Activated naive CD4-positive, alpha-beta T cell treated with Interleukin-2 at 50 U/mL for 16 hours (primary cell): Measurements from ENCODE around the gene SERPINB6.
"Not testable (repeated sequence)": the region's sequence is repeated elsewhere in the genome, so short reads cannot be mapped to it uniquely, and the experiment has no call there.

Experiments used
- DNase-seq: peaks from one replicate; pipeline ENCODE4 v3.0.0-alpha.2; 2020

SERPINB6 gene

GRCh38 chr6:2903411-2904185 lies 67.8 kb downstream of the SERPINB6 start:
- not testable (repeated sequence) for DNase-seq

- not testable (repeated sequence) for DNase-seq
These were observed 69.5 kb downstream of the SERPINB6 start for GRCh38 chr6:2901645-2902502.

GRCh38 chr6:2900821-2901644 lies 70.3 kb downstream of the SERPINB6 start:
- DNase-seq = no peak

DNA sequence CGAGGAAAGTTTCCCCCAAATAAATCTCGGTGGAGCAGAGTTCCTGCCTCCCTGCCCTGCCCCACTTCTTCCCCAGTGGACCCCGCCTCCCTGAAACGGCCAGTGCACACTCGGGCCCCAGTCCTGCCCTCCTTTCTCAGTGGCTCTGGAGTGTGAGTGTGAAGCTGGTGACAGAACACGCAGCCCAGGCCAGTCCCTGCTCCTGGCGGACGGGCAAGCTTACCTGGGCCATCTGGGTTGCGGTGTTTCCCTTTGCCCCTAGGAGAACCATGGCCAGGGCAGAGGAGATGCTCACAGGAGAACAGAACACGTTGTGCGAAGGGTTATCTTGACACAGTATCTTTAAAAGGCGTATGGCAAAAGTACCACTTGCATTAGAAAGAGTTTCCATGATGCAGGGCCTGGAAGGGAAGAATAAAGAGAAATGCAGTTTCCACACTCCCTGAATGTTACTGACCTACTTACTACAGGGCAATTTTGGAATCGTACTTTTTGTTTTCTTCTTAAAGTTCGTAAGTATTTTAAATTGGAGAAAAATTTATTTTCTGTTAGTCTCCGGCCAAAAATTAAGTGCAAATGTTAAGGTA lies 71.1 kb downstream of the SERPINB6 start:
- DNase-seq = no peak

DNA sequence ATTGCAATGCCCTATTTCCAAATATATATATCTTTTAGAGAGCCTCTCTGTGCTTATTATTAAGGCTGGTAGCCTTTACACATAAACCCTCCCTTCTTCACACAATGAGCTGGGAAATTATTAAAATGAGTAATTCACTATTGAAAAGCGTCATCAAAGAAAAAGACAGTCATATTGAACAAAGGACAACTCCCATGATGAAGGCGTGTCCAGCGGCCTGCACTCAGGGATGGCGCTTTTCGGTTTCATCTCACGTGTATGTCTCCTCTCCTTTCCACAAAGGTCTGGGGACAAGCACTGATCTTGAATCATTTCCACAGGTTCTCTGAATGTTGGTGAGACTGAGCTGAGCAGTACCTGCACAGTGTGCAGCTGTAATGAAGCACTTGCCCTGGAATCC lies 71.8 kb downstream of the SERPINB6 start:
- DNase-seq = peak; percentile 65
